ENCODE measurements around the gene UCN2. TPM values are rescaled to one million over a fixed set of nuclear protein-coding genes. Genes with fewer than 3 reads are reported as not detected.

The UCN2 gene
- total RNA-seq, 4 donors from 2014 or later = not detected

GRCh38 chr3:48538451-48538850 lies 25.1 kb downstream of the UCN2 start:
- Histone ChIP-seq H3K27ac (no peak overlapping the region), H3K4me1 (no peaks in the 10 kb centered on the region), H3K36me3 (no peaks in the 10 kb centered on the region), H3K4me3 (no peak overlapping the region), H3K9me3 (no peaks in the 10 kb centered on the region), H3K27me3 (no peaks in the 10 kb centered on the region)
- in situ Hi-C loops (cut with MboI; ENCODE audit: low pct_ligation_motif_present in 1 of 4, low pct_unique_long_range_greater_than_20kb in 1 of 4, low sequenced_read_pairs in 3 of 4) (no loop called here), intact Hi-C loops (cut with DNase I; ENCODE audit: low total_unique reads) (no loop called here)
- 88% methylated on average over 11 of the region's 12 CpGs; no CpG with 5 or more reads in 1 of the 2 donors for WGBS, 2 donors (ENCODE audit: low coverage in 1 of 2)
- DNase-seq = no peak
- no peak for TF ChIP-seq CTCF (IDR thresholded peaks at IDR 0.05)
- no peak for TF ChIP-seq POLR2A (IDR thresholded peaks at IDR 0.05)
- TF ChIP-seq EP300 (IDR thresholded peaks at IDR 0.05; ENCODE audit: low read depth) = no peak

- H3K27ac ChIP-seq = no peak overlapping the region
- no peak for TF ChIP-seq CTCF (IDR thresholded peaks at IDR 0.05)
- TF ChIP-seq POLR2A (IDR thresholded peaks at IDR 0.05) = no peak
- TF ChIP-seq POLR2AphosphoS5 (IDR thresholded peaks at IDR 0.05) = no peak
- no peak for TF ChIP-seq EP300 (IDR thresholded peaks at IDR 0.05; ENCODE audit: low read depth)
- intact Hi-C loops (cut with DNase I; ENCODE audit: low total_unique reads) = no loop called here
- H3K27me3 ChIP-seq = no peaks in the 10 kb centered on the region
- H3K9me3 ChIP-seq = no peaks in the 10 kb centered on the region
- in situ Hi-C loops (cut with MboI; ENCODE audit: low pct_ligation_motif_present in 1 of 4, low pct_unique_long_range_greater_than_20kb in 1 of 4, low sequenced_read_pairs in 3 of 4) = no loop called here
- DNase-seq = no peak
- 88% methylated on average over 5 of the region's 5 CpGs; no CpG with 5 or more reads in 1 of the 2 donors for WGBS, 2 donors (ENCODE audit: low coverage in 1 of 2)
- no peak overlapping the region for H3K4me3 ChIP-seq
- no peaks in the 10 kb centered on the region for H3K36me3 ChIP-seq
- H3K4me1 ChIP-seq = no peaks in the 10 kb centered on the region
Observed at GRCh38 chr3:48536785-48537184, 26.8 kb downstream of the UCN2 start.

- Histone ChIP-seq H3K27ac (no peak overlapping the region), H3K4me1 (no peaks in the 10 kb centered on the region), H3K27me3 (no peaks in the 10 kb centered on the region), H3K9me3 (no peaks in the 10 kb centered on the region), H3K4me3 (no peak overlapping the region), H3K36me3 (no peaks in the 10 kb centered on the region)
- WGBS, 2 donors (ENCODE audit: low coverage in 1 of 2) = 90% methylated on average over 19 of the region's 19 CpGs; no CpG with 5 or more reads in 1 of the 2 donors
- DNase-seq = no peak
- TF ChIP-seq POLR2AphosphoS5 (IDR thresholded peaks at IDR 0.05) (no peak), POLR2A (IDR thresholded peaks at IDR 0.05) (no peak), EP300 (IDR thresholded peaks at IDR 0.05; ENCODE audit: low read depth) (no peak), CTCF (IDR thresholded peaks at IDR 0.05) (no peak)
- intact Hi-C loops (cut with DNase I; ENCODE audit: low total_unique reads) (no loop called here), in situ Hi-C loops (cut with MboI; ENCODE audit: low pct_ligation_motif_present in 1 of 4, low pct_unique_long_range_greater_than_20kb in 1 of 4, low sequenced_read_pairs in 3 of 4) (no loop called here)
Observed at GRCh38 chr3:48536116-48536515, 27.5 kb downstream of the UCN2 start.

- DNase-seq = no peak
- TF ChIP-seq POLR2AphosphoS5 (IDR thresholded peaks at IDR 0.05) (no peak), POLR2A (IDR thresholded peaks at IDR 0.05) (no peak), CTCF (IDR thresholded peaks at IDR 0.05) (no peak), EP300 (IDR thresholded peaks at IDR 0.05; ENCODE audit: low read depth) (no peak)
- no peaks in the 10 kb centered on the region for H3K9me3 ChIP-seq
- H3K27me3 ChIP-seq = no peaks in the 10 kb centered on the region
- in situ Hi-C loops (cut with MboI; ENCODE audit: low pct_ligation_motif_present in 1 of 4, low pct_unique_long_range_greater_than_20kb in 1 of 4, low sequenced_read_pairs in 3 of 4) (no loop called here), intact Hi-C loops (cut with DNase I; ENCODE audit: low total_unique reads) (no loop called here)
- no peaks in the 10 kb centered on the region for H3K4me1 ChIP-seq
- WGBS, 2 donors (ENCODE audit: low coverage in 1 of 2) = 96% methylated on average over 4 of the region's 4 CpGs; no CpG with 5 or more reads in 1 of the 2 donors
- H3K36me3 ChIP-seq = no peaks in the 10 kb centered on the region
- no peak overlapping the region for H3K4me3 ChIP-seq
- no peak overlapping the region for H3K27ac ChIP-seq
Observed at GRCh38 chr3:48535578-48535977, 28.0 kb downstream of the UCN2 start.

Data from transverse colon (tissue), 4 donors.